EL (cell line): ENCODE data around the gene CHST2.

ENCODE experiments used
- DNase-seq: peaks from one replicate; pipeline ENCODE4 v3.0.0-alpha.2; 2016

The CHST2 gene

DNA sequence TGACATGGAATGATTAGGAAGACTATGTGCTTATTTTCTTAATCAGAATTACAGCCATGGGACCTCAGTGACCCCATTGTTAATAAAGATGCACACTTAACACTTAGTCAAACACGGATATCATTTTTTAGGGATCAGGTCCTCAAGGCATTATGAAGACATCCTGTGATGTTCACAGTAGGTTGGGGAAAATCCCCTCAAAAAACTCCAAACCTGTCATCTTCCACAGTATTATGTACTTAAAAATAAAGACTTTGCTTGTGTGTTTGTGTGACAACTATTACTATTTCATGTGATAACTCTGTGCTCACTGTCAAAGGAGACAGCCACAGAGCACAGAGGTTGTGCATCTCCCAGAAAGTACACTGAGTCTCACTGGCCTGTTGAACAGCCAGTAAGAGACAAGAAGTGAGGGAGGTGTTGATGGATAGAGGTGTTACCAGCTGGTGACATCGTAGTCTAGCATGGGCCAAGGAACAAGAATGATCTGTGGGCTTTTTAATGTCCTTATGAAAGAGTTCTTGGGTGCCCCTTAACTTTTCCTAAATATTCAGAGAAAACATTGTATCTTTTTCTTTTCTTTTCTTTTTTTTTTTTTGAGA lies 18.0 kb downstream of the CHST2 start:
- no peak for DNase-seq

DNA sequence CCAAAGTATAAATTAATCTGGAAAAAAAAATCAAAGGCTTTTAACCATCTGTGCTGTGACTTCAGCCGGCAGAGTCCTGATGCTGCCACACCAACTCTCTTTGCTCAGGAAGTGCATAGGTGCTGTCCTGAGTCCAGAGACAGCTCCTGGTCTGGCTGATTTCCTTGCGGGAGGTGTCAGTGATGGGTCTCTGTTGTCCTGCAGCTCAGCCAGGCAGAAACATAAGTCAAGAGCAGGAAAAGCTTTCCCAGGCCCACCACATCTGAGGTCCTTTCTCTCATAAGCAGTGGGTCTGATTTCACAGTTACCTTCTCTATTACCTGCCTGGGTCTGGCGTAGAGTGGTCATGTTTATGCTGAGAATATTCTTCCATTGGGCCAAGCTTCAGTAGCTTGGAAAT lies 19.4 kb downstream of the CHST2 start:
- DNase-seq, result no peak

DNA sequence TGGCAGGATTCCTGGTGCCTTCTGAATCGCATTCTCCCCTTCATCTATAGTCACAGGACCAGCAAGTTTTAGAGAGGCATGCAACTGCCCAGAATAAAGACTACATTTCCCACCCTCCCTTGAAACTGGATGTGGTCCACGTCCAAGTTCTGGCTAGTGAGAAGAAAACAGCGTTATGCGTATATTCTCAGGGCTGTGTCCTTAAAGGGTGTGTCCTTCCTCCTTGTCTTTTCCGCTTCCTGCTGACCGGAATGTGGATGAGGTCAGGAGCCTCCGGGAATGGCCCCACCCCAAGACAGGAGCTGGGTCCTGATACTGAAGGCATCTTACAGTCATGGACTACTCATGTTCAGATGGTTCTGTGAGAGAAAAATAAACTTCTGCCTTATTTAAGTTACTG lies 20.2 kb downstream of the CHST2 start:
- peak; percentile 48 for DNase-seq

- DNase-seq, result no peak
These were observed 21.0 kb downstream of the CHST2 start for GRCh38 chr3:143140550-143140949.

GRCh38 chr3:143142354-143142753 lies 22.8 kb downstream of the CHST2 start:
- DNase-seq, result no peak

- no peak for DNase-seq
These were observed 26.3 kb downstream of the CHST2 start for GRCh38 chr3:143145906-143146305.

GRCh38 chr3:143146486-143147274 lies 27.1 kb downstream of the CHST2 start:
- DNase-seq, result no peak

- DNase-seq, result no peak
These were observed 28.1 kb downstream of the CHST2 start for GRCh38 chr3:143147707-143148106.

DNA sequence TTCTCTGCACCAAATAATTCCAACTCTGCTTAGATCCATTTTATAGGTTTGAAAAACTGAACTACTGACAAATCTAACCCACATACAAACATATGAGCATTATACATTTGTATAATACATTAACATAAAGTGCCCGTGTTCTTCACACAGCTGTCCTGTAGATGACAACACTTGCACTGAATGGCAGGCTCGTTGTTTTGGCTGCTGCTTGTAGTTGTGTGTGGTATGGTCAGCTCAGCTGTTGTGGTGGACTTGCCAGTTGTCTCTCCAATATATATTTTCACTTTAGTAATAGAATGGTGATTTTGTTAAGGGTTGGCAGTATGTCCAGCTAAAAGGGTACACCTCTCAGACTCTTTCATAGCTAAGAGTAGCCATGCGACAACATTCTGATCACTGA lies 30.5 kb downstream of the CHST2 start:
- DNase-seq, result no peak

DNA sequence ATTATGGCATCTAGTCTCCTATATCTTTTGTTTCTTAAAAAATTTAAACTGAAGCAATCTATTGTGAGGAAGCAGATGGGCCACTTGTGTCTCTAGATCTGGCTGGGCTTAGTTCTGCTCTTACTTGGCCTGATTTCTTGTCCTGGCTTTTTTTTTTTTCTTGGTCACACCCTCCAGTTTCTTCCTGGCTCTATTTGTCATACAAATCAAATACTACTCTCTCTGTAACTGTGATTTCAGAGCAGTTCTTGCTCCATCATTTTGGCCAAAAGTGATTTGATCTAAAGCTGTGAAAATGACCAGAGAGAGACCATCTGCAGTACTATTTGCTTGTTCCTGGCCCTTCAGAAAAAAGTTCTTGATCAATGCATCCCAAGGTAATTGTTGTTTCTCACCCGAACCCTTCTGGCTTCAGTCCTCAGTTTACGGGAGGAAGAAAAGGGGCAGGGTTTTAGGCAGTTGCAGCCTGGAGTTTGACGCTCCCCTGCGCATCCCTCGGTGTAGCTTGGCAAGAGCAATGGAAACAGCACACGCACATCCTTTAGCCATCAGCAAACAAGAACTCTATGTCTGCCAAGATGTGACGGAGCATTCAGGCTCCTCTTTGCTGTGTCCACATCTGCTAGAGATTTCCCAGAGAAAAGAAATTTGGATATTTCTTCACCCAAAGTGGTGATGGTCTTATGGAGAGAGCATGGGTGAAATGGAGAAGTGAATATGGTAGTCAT lies 31.6 kb downstream of the CHST2 start:
- DNase-seq, result no peak

- DNase-seq, result no peak
These were observed 32.5 kb downstream of the CHST2 start for GRCh38 chr3:143152043-143152442.

DNA sequence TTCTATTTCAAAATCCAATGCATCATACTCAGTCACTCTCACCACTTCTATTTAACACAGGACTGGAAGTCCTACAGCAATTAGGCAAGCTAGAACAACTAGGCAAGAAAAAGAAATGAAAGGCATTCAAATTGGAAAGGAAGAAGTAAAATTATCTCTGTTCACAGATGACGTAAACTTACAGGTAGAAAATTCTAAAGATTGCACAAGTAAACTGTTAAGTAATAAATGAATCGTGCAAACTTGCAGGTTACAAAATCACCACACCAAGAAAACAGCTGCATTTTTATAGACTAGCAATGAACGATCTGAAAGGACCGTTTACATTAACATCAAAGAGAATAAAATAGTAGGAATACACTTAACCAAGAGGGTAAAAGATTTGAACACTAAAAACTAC lies 36.2 kb downstream of the CHST2 start:
- no peak for DNase-seq

DNA sequence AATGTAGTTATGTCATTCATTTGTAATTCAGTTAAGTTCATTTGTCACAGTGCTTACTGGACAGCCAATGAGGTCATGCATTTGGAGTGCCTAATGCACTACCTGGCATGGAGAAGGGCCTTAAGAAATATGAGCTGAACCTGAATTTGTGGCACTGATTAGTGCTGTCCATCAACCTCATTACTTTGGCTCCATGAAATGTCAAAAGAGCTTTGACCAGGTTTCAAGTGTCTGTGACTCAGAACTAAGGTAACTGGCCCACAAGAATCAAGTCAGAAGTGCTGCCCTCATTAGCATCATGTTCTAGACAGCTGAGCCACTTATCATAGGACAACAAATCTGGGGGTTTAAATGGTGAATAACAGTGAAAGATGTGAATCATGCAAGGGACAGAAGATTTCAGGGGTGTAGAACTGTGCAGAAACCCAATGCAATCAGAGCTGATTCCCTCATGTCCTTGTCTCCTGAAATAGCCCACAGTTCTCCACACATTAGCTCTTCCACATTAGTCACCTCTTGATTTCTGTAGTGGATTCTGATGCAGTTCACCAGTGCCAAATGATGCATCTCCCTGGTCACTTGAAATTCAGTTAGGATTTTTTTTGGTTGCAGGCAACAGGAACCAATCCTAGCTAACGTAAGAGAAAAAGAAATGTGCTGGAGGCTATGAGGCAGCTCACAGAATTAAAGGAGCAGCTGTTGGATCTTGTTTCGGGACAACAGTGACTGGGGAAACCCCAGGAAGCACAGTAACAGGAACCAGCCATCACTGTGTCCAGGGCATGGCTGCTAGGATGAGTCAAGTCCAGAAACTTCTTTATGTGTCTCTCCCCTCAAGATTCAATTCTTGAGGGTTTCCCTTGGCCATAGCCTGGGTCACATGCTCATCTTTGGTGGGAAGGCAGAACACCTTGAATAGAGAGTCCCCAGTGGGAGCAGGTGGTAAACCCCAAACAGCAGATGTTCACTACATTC lies 38.7 kb downstream of the CHST2 start:
- peak; percentile 63 for DNase-seq

- no peak for DNase-seq
These were observed 40.9 kb downstream of the CHST2 start for GRCh38 chr3:143160437-143160836.

- no peak for DNase-seq
These were observed 44.1 kb downstream of the CHST2 start for GRCh38 chr3:143163562-143164100.

DNA sequence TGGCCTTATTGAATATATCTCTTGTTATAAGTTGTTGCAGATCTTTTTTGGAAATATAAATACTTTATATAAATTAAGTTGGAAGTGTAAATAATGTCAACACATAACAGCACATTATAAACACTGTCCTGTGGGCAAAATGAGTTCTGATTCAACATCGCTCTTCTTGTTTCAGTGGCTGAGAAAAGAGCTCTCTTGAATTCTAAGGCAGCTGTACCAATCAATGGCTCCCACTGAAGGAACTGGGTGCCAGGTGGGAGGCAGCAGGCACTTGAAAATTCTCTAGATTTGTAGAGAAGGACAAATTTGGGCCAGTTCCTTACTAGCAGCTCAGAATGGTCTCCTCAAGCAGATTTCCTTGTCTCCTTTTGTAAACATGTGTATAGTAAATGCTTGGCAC lies 45.6 kb downstream of the CHST2 start:
- no peak for DNase-seq

GRCh38 chr3:143165612-143166285 lies 46.2 kb downstream of the CHST2 start:
- DNase-seq, result peak; percentile 73

DNA sequence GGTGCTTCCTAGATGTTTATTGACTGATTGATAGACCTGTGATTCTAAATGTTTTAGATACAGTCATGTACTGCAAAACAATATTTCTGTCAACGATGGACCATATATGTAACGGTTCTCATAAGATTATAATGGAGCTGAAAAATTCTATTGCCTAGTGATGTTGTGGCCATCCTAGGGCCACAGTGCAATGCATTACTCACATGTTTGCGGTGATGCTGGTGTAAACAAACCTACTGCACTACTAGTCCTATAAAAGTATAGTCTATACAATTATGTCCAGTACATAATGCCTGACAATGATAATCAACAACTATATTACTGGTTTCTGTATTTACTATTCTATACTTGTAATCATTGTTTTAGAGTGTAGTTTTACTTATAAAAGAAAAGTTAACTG lies 46.8 kb downstream of the CHST2 start:
- no peak for DNase-seq

DNA sequence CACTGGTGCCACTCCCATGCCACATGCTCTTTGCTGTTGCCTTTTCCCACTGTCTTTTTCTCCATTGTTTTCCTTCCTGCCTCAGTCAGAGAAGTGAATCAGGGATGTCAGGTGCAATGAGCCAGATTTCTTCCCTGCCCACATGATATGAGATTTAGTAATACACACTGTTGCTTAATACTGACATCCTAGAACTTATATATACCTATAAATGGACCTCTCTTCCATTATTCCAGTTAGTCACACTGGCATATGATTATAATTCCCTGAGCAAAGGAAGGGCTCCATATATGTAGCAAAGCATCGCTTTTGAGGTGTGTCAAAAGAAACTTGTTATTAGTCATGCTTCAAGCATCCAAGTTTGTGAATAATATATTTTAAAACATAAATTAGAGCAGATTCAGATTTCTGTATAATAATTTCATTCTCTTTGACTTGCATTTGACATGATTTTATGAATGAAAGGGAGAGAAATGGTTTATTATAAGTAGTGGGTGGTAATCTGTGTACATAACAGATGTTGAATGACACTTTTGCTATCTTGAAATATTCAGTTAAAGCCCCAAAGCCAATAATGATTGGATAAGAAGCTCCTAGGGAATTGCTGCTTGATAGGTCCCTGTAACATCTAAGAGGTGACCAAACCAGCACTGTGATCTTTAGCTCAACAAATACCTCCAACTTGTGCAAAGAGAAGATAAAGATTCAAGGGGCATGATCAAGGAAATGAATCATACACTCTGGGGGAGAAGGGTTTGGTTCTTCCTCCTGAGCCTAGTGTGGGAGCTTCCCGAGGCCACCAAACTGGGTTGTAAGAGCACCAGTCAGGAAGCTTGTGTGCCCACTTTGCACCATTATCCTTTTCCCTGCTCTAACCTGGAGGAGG lies 48.6 kb downstream of the CHST2 start:
- DNase-seq, result peak; percentile 54

DNA sequence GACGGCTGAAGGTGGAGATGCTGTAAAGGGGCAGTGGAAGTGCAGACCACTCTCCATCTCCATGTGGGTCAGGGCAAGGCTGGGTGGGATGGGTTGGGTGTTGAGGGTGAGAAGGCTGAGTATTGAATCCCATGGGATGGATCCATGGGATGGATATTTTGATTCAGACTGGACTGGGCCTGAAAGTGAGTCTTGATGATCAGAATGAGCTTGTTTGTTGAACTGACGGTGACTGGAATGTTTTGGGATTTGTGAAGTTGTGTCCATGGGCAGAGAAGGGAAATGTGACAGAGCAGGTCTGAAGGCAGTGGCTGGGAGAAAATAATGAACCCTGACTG lies 49.3 kb downstream of the CHST2 start:
- DNase-seq, result no peak

GRCh38 chr3:143170074-143170473 lies 50.5 kb downstream of the CHST2 start:
- DNase-seq, result no peak
